PC-3 (cell line): ENCODE results near the gene UTRN. TPM values are rescaled to one million over a fixed set of nuclear protein-coding genes. Genes with fewer than 3 reads are reported as not detected.

Source experiments
- ATAC-seq: fragments of 200-7000 bp; cut with Tn5 transposase; 2 replicates; pipeline ENCODE4 v1.9.1; 2020; ENCODE audit warnings: mild to moderate bottlenecking, moderate library complexity
- BruUV-seq: library from RNA; stranded (reverse); fragments of 400-500 nt; replicated peaks from 2 replicates; lab custom pipeline; 2021; lab: Mats Ljungman, UMichigan
- CTCF ChIA-PET: fragments of 300-600 bp; sonication (Branson Sonifier 250); formaldehyde crosslinking; loops from one replicate; lab custom pipeline; 2022; ENCODE audit warnings: antibody characterized with exemption; lab: Charles Lee
- POLR2A ChIA-PET: fragments of 300-600 bp; sonication (Branson Sonifier 250); formaldehyde crosslinking; loops from one replicate; lab custom pipeline; 2022; ENCODE audit warnings: antibody characterized with exemption; ENCODE audit not compliant: unreplicated experiment; lab: Charles Lee
- DNase-seq: peaks from one replicate; pipeline ENCODE4 v3.0.0-alpha.2; 2015
- H2AFZ ChIP-seq: fragments of 300-600 bp; sonication (generic); 2 replicates; pipeline ENCODE4 v1.6.0; 2016; ENCODE audit warnings: antibody characterized with exemption, low read length
- H3F3A ChIP-seq: fragments of 300-600 bp; sonication (generic); one replicate; pipeline ENCODE4 v1.6.0; 2017; ENCODE audit warnings: antibody characterized with exemption, low read length, control low read depth, mild to moderate bottlenecking; ENCODE audit not compliant: unreplicated experiment
- H3K27ac ChIP-seq: fragments of 300-600 bp; sonication (generic); 2 replicates; pipeline ENCODE4 v1.5.1; 2016; ENCODE audit warnings: mild to moderate bottlenecking, low read length
- H3K27me3 ChIP-seq: fragments of 300-600 bp; sonication (generic); 2 replicates; pipeline ENCODE4 v1.6.1; 2016; ENCODE audit warnings: low read length, mixed read lengths
- H3K36me3 ChIP-seq: fragments of 300-600 bp; sonication (generic); 2 replicates; pipeline ENCODE4 v1.6.1; 2016; ENCODE audit warnings: low read depth, mixed run types, low read length, mixed read lengths
- H3K4me1 ChIP-seq: fragments of 300-600 bp; sonication (generic); 2 replicates; pipeline ENCODE4 v1.5.1; 2016; ENCODE audit warnings: low read length; ENCODE audit not compliant: insufficient read depth
- H3K4me2 ChIP-seq: fragments of 300-600 bp; sonication (generic); 2 replicates; pipeline ENCODE4 v1.6.0; 2016; ENCODE audit warnings: low read length
- H3K4me3 ChIP-seq: fragments of 300-600 bp; sonication (generic); 2 replicates; pipeline ENCODE4 v1.5.1; 2016; ENCODE audit warnings: mild to moderate bottlenecking, low read length, mixed read lengths
- H3K79me2 ChIP-seq: fragments of 300-600 bp; sonication (generic); 2 replicates; pipeline ENCODE4 v1.6.1; 2017; ENCODE audit warnings: low read length, mixed read lengths
- H3K9ac ChIP-seq: fragments of 300-600 bp; sonication (generic); 2 replicates; pipeline ENCODE4 v1.6.0; 2016; ENCODE audit warnings: mild to moderate bottlenecking, low read length
- H3K9me2 ChIP-seq: fragments of 300-600 bp; sonication (generic); replicated peaks from 2 replicates; pipeline ENCODE4 v1.6.1; 2016; ENCODE audit warnings: mixed run types, low read length, mixed read lengths
- H3K9me3 ChIP-seq: fragments of 300-600 bp; sonication (generic); 2 replicates; pipeline ENCODE4 v1.6.1; 2016; ENCODE audit warnings: low read length, mixed read lengths
- H4K20me1 ChIP-seq: fragments of 300-600 bp; sonication (generic); 2 replicates; pipeline ENCODE4 v1.6.1; 2016; ENCODE audit warnings: low read length, mixed read lengths
- CTCF ChIP-seq: fragments of 300-600 bp; sonication (generic); conservative IDR thresholded peaks from 2 replicates; pipeline ENCODE4 v1.5.1; 2017; ENCODE audit warnings: antibody characterized with exemption, low read depth, mild to moderate bottlenecking, low read length
- EZH2 ChIP-seq: fragments of 300-600 bp; sonication (generic); IDR thresholded peaks from one replicate; pipeline ENCODE4 v1.6.1; 2017; ENCODE audit warnings: antibody characterized with exemption, mild to moderate bottlenecking, low read length; ENCODE audit not compliant: unreplicated experiment
- EZH2phosphoT487 ChIP-seq: fragments of 300-600 bp; sonication (generic); IDR thresholded peaks from 2 replicates; pipeline ENCODE4 v1.6.1; 2018; ENCODE audit warnings: mild to moderate bottlenecking, antibody characterized with exemption, low read length, borderline replicate concordance
- intact Hi-C: fragments of 100-400 bp; cut with micrococcal nuclease; formaldehyde crosslinking; loops from 2 replicates; pipeline ENCODE4 v1.9.0; 2023
- total RNA-seq: library from RNA; depleted of rRNA; stranded (reverse); fragments of >200 nt; gene quantifications from 2 replicates; pipeline ENCODE4 v1.2.3, GENCODE V29; 2014

UTRN gene
- total RNA-seq, 1 experiment from 2014 or later = 58.3 TPM

GRCh38 chr6:144250276-144250675, 34.9 kb upstream of the UTRN start:
- intact Hi-C loops = no loop called here
- POLR2A ChIA-PET = no interaction called here
- no TSS peak for BruUV-seq
- no peaks in the 10 kb centered on the region for H3K36me3 ChIP-seq
- TF ChIP-seq EZH2phosphoT487 (no peak), CTCF (no peak), EZH2 (no peak)
- no peak overlapping the region for H2AFZ ChIP-seq
- no peak overlapping the region for H3K27ac ChIP-seq
- no peak overlapping the region for H3K9ac ChIP-seq
- no peaks in the 10 kb centered on the region for H3F3A ChIP-seq
- DNase-seq (no peak), ATAC-seq (no peak)
- no peak overlapping the region for H3K4me2 ChIP-seq
- no peaks in the 10 kb centered on the region for H3K9me2 ChIP-seq
- CTCF ChIA-PET = no interaction called here
- no peaks in the 10 kb centered on the region for H3K4me1 ChIP-seq
- no peak overlapping the region for H3K4me3 ChIP-seq
- H4K20me1 ChIP-seq = no peaks in the 10 kb centered on the region
- no peaks in the 10 kb centered on the region for H3K79me2 ChIP-seq
- no peaks in the 10 kb centered on the region for H3K27me3 ChIP-seq
- H3K9me3 ChIP-seq = no peaks in the 10 kb centered on the region

DNA sequence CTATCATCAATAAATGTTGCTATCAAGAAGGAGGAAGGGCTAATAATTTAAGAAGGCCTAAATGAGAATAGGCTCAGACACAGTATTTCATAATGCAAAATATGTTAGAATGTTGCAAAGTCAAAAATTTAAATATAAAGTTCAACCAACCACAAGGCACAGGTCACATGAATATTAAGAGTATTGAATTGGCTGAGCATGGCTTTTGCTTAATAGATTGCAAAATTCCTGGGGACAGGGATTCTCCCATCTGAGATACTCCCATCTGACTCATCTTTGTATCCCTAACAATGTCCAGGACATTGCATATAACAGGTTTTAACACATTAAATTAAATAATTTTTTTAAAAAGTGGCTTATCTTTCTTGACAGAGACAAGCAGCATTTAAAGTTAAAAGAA, 32.9 kb upstream of the UTRN start:
- Histone ChIP-seq H3K27ac (no peak overlapping the region), H3K9ac (no peak overlapping the region), H4K20me1 (no peaks in the 10 kb centered on the region), H2AFZ (no peak overlapping the region), H3K27me3 (no peaks in the 10 kb centered on the region), H3K4me1 (no peaks in the 10 kb centered on the region), H3K9me3 (no peaks in the 10 kb centered on the region), H3K79me2 (no peaks in the 10 kb centered on the region), H3K4me3 (no peak overlapping the region), H3F3A (no peaks in the 10 kb centered on the region), H3K9me2 (no peaks in the 10 kb centered on the region), H3K4me2 (no peak overlapping the region), H3K36me3 (no peaks in the 10 kb centered on the region)
- TF ChIP-seq CTCF (no peak), EZH2phosphoT487 (no peak), EZH2 (no peak)
- ChIA-PET POLR2A (no interaction called here), CTCF (no interaction called here)
- no TSS peak for BruUV-seq
- ATAC-seq (no peak), DNase-seq (no peak)
- intact Hi-C loops = no loop called here

DNA sequence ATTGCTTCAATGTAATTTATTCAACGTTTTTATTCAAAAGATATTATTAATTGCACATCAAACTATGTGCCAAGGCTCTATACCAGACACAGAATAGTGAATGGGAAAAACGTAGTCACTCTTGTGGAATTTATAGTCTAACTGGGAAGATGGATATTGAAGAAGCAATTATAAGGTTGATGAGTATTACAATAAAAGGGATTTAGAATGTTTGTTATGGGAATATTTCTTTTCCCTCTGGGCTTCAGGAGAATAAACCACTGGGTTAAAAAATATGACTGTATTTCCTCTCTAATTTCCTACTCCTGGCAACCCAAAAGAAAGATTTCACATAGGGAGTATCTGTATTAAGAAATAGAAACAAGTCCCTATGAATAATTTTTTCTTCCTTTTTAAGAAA, 25.1 kb upstream of the UTRN start:
- H3K4me1 ChIP-seq = peaks cover 20% of the 10 kb centered on the region
- DNase-seq (peak; percentile 42), ATAC-seq (peak; percentile 61)
- H3K79me2 ChIP-seq = no peaks in the 10 kb centered on the region
- POLR2A ChIA-PET = no interaction called here
- no peak overlapping the region for H3K4me2 ChIP-seq
- H3F3A ChIP-seq = no peaks in the 10 kb centered on the region
- no peak overlapping the region for H3K4me3 ChIP-seq
- CTCF ChIA-PET = no interaction called here
- no peak overlapping the region for H3K27ac ChIP-seq
- no peaks in the 10 kb centered on the region for H3K27me3 ChIP-seq
- TF ChIP-seq EZH2phosphoT487 (no peak), EZH2 (no peak), CTCF (no peak)
- H3K9me2 ChIP-seq = no peaks in the 10 kb centered on the region
- H2AFZ ChIP-seq = no peak overlapping the region
- intact Hi-C loops = no loop called here
- no peaks in the 10 kb centered on the region for H3K9me3 ChIP-seq
- BruUV-seq = no TSS peak
- no peaks in the 10 kb centered on the region for H4K20me1 ChIP-seq
- H3K36me3 ChIP-seq = no peaks in the 10 kb centered on the region
- no peak overlapping the region for H3K9ac ChIP-seq
